Neural progenitor cell (in vitro differentiated cells): ENCODE measurements around the gene MYO15B.

ENCODE experiments used
- EZH2 ChIP-seq: fragments of 200-600 bp; sonication (generic); IDR thresholded peaks from 2 replicates; pipeline ENCODE4 v1.6.1; 2017; ENCODE audit warnings: antibody characterized with exemption, mild to moderate bottlenecking, moderate library complexity
- EZH2phosphoT487 ChIP-seq: fragments of 200-600 bp; sonication (generic); IDR thresholded peaks from 2 replicates; pipeline ENCODE4 v1.6.1; 2017; ENCODE audit warnings: antibody characterized with exemption
- TF ChIP-seq, protein P1 (sequence below): fragments of 200-600 bp; sonication (generic); IDR thresholded peaks from 2 replicates; pipeline ENCODE4 v1.5.1; 2017; ENCODE audit warnings: antibody characterized with exemption, mild to moderate bottlenecking

GRCh38 chr17:75647921-75648320 lies 60.3 kb downstream of the MYO15B start:
- TF ChIP-seq, protein P1, sequence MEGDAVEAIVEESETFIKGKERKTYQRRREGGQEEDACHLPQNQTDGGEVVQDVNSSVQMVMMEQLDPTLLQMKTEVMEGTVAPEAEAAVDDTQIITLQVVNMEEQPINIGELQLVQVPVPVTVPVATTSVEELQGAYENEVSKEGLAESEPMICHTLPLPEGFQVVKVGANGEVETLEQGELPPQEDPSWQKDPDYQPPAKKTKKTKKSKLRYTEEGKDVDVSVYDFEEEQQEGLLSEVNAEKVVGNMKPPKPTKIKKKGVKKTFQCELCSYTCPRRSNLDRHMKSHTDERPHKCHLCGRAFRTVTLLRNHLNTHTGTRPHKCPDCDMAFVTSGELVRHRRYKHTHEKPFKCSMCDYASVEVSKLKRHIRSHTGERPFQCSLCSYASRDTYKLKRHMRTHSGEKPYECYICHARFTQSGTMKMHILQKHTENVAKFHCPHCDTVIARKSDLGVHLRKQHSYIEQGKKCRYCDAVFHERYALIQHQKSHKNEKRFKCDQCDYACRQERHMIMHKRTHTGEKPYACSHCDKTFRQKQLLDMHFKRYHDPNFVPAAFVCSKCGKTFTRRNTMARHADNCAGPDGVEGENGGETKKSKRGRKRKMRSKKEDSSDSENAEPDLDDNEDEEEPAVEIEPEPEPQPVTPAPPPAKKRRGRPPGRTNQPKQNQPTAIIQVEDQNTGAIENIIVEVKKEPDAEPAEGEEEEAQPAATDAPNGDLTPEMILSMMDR = no peak
- TF ChIP-seq EZH2 (no peak), EZH2phosphoT487 (no peak)
